Measurements from ENCODE around the gene NMRK2. TPM values are rescaled to one million over a fixed set of nuclear protein-coding genes. Genes with fewer than 3 reads are reported as not detected.

NMRK2 gene
- total and polyA plus RNA-seq, 2 donors from 2014 or later: 0.69 to 6.1 TPM

- H3K27ac ChIP-seq (ENCODE audit: low read depth in 2 of 2, low read length in 2 of 2): no peak overlapping the region
- no peak for TF ChIP-seq CTCF (IDR thresholded peaks at IDR 0.05; ENCODE audit: borderline replicate concordance, extremely low read depth, insufficient read depth)
- H3K9me3 ChIP-seq (ENCODE audit: control insufficient read depth in 2 of 3, insufficient read depth in 1 of 3, low read length in 3 of 3): no peaks in the 10 kb centered on the region
- no peaks in the 10 kb centered on the region for H3K27me3 ChIP-seq (ENCODE audit: control insufficient read depth, insufficient read depth, low read length)
- no peak overlapping the region for H3K9ac ChIP-seq (ENCODE audit: low read length in 3 of 3)
- FAIRE-seq (no peak), DNase-seq (peak in 1 of 5 donors; percentile 87)
- H3K4me3 ChIP-seq (ENCODE audit: low read length in 3 of 3): no peak overlapping the region
- peaks cover 2 to 60% (median 42%) of the 10 kb centered on the region in 3 donors for H3K36me3 ChIP-seq (ENCODE audit: control insufficient read depth in 2 of 3, insufficient read depth in 3 of 3, low read length in 3 of 3)
- H3K4me1 ChIP-seq (ENCODE audit: control insufficient read depth in 2 of 3, insufficient read depth in 2 of 3, low read depth in 1 of 3, low read length in 3 of 3): no peaks in the 10 kb centered on the region
- intact Hi-C loops (cut with DNase I): no loop called here
Observed at GRCh38 chr19:3976495-3977241, 43.8 kb downstream of the NMRK2 start.

- Histone ChIP-seq H3K4me3 (ENCODE audit: low read length in 3 of 3) (no peak overlapping the region), H3K9ac (ENCODE audit: low read length in 3 of 3) (no peak overlapping the region), H3K27me3 (ENCODE audit: control insufficient read depth, insufficient read depth, low read length) (no peaks in the 10 kb centered on the region), H3K36me3 (ENCODE audit: control insufficient read depth in 2 of 3, insufficient read depth in 3 of 3, low read length in 3 of 3) (peaks cover 2 to 68% (median 50%) of the 10 kb centered on the region in 3 donors), H3K27ac (ENCODE audit: low read depth in 2 of 2, low read length in 2 of 2) (no peak overlapping the region), H3K9me3 (ENCODE audit: control insufficient read depth in 2 of 3, insufficient read depth in 1 of 3, low read length in 3 of 3) (no peaks in the 10 kb centered on the region), H3K4me1 (ENCODE audit: control insufficient read depth in 2 of 3, insufficient read depth in 2 of 3, low read depth in 1 of 3, low read length in 3 of 3) (peaks cover 0 to 2% (median 0%) of the 10 kb centered on the region in 3 donors)
- intact Hi-C loops (cut with DNase I): no loop called here
- TF ChIP-seq CTCF (IDR thresholded peaks at IDR 0.05; ENCODE audit: borderline replicate concordance, extremely low read depth, insufficient read depth): no peak
- peak in 1 of 5 donors; percentile 76 for DNase-seq
- no peak for FAIRE-seq
Observed at GRCh38 chr19:3977242-3978143, 44.6 kb downstream of the NMRK2 start.

GRCh38 chr19:3978145-3978544 is 45.3 kb downstream of the NMRK2 start:
- no peak overlapping the region for H3K9ac ChIP-seq (ENCODE audit: low read length in 3 of 3)
- H3K27ac ChIP-seq (ENCODE audit: low read depth in 2 of 2, low read length in 2 of 2): no peak overlapping the region
- intact Hi-C loops (cut with DNase I): no loop called here
- no peaks in the 10 kb centered on the region for H3K27me3 ChIP-seq (ENCODE audit: control insufficient read depth, insufficient read depth, low read length)
- no peaks in the 10 kb centered on the region for H3K9me3 ChIP-seq (ENCODE audit: control insufficient read depth in 2 of 3, insufficient read depth in 1 of 3, low read length in 3 of 3)
- FAIRE-seq (no peak), DNase-seq (no peak)
- no peak overlapping the region for H3K4me3 ChIP-seq (ENCODE audit: low read length in 3 of 3)
- peaks cover 3 to 75% (median 57%) of the 10 kb centered on the region in 3 donors for H3K36me3 ChIP-seq (ENCODE audit: control insufficient read depth in 2 of 3, insufficient read depth in 3 of 3, low read length in 3 of 3)
- H3K4me1 ChIP-seq (ENCODE audit: control insufficient read depth in 2 of 3, insufficient read depth in 2 of 3, low read depth in 1 of 3, low read length in 3 of 3): peaks cover 0 to 7% (median 2%) of the 10 kb centered on the region in 3 donors
- TF ChIP-seq CTCF (IDR thresholded peaks at IDR 0.05; ENCODE audit: borderline replicate concordance, extremely low read depth, insufficient read depth): no peak
